Panc1 (cell line): ENCODE measurements around the gene PPP2R3A. TPM values are rescaled to one million over a fixed set of nuclear protein-coding genes. Genes with fewer than 3 reads are reported as not detected.

ENCODE experiments used
- ATAC-seq: fragments of 200-7000 bp; cut with Tn5 transposase; 2 replicates; pipeline ENCODE4 v1.9.1; 2020; ENCODE audit warnings: mild to moderate bottlenecking, moderate library complexity
- BruUV-seq: library from RNA; stranded (reverse); fragments of 400-500 nt; replicated peaks from 2 replicates; lab custom pipeline; 2021; lab: Mats Ljungman, UMichigan
- CTCF ChIA-PET: fragments of 300-600 bp; sonication (Branson Sonifier 250); formaldehyde crosslinking; loops from one replicate; lab custom pipeline; 2022; ENCODE audit warnings: antibody characterized with exemption; lab: Charles Lee
- POLR2A ChIA-PET: fragments of 300-600 bp; sonication (Branson Sonifier 250); formaldehyde crosslinking; loops from one replicate; lab custom pipeline; 2022; ENCODE audit warnings: antibody characterized with exemption; lab: Charles Lee
- DNase-seq: peaks from one replicate; pipeline ENCODE4 v3.0.0-alpha.2; 2010; ENCODE audit warnings: low read depth, low spot score
- H3K27ac ChIP-seq: 2 replicates; pipeline ENCODE4 v1.5.1; 2011; ENCODE audit warnings: mild to moderate bottlenecking, low read length, inconsistent platforms
- H3K27me3 ChIP-seq: fragments of 200-500 bp; sonication (Bioruptor generic); 2 replicates; pipeline ENCODE4 v1.6.0; 2014; ENCODE audit warnings: low read length, inconsistent platforms; ENCODE audit not compliant: control insufficient read depth, insufficient read depth
- H3K36me3 ChIP-seq: fragments of 200-500 bp; sonication (Bioruptor generic); 2 replicates; pipeline ENCODE4 v1.5.1; 2014; ENCODE audit warnings: inconsistent platforms, mild to moderate bottlenecking, low read length, moderate library complexity; ENCODE audit not compliant: control insufficient read depth, insufficient read depth
- H3K4me1 ChIP-seq: 2 replicates; pipeline ENCODE4 v1.5.1; 2011; ENCODE audit warnings: inconsistent platforms, mild to moderate bottlenecking, low read length, moderate library complexity; ENCODE audit not compliant: control insufficient read depth, insufficient read depth
- H3K4me3 ChIP-seq, 2 experiments: 2 replicates each; pipeline ENCODE4 v1.5.1; 2011 to 2012; ENCODE audit warnings: low read depth in 2 of 2, low read length in 2 of 2, mild to moderate bottlenecking in 2 of 2, inconsistent platforms in 1 of 2, moderate library complexity in 1 of 2
- H3K9me3 ChIP-seq: fragments of 200-500 bp; sonication (Bioruptor generic); 2 replicates; pipeline ENCODE4 v1.5.1; 2014; ENCODE audit warnings: low read depth, mild to moderate bottlenecking, inconsistent platforms, low read length, moderate library complexity; ENCODE audit not compliant: control insufficient read depth, insufficient read depth
- POLR2AphosphoS5 ChIP-seq: IDR thresholded peaks from 2 replicates; pipeline ENCODE4 v1.6.1; 2012; ENCODE audit warnings: mild to moderate bottlenecking, low read depth, low read length, moderate library complexity
- SIN3A ChIP-seq: IDR thresholded peaks from 2 replicates; pipeline ENCODE4 v1.6.1; 2012; ENCODE audit warnings: low read depth, mild to moderate bottlenecking, low read length, moderate library complexity, borderline replicate concordance; ENCODE audit not compliant: insufficient read depth
- TCF7L2 ChIP-seq: IDR thresholded peaks from 2 replicates; pipeline ENCODE4 v1.6.1; 2011; ENCODE audit warnings: mild to moderate bottlenecking, low read depth, low read length, inconsistent platforms
- in situ Hi-C: cut with HindIII; loops from 2 replicates; pipeline ENCODE4 v1.10.0; 2016; ENCODE audit warnings: low sequenced_read_pairs, low pct_unique_long_range_greater_than_20kb
- intact Hi-C: fragments of 100-400 bp; cut with micrococcal nuclease; formaldehyde crosslinking; loops from one replicate; pipeline ENCODE4 v1.10.0; 2022; ENCODE audit not compliant: unreplicated experiment
- total RNA-seq: library from RNA; stranded (reverse); gene quantifications from one replicate; pipeline ENCODE4 v1.2.1, GENCODE V29; 2021; ENCODE audit not compliant: unreplicated experiment
- TF ChIP-seq, protein P1 (sequence below): fragments of 450-650 bp; IDR thresholded peaks from 2 replicates; pipeline ENCODE4 v1.5.1; 2017; ENCODE audit warnings: mild to moderate bottlenecking
- TF ChIP-seq, protein P2 (sequence below), 2 experiments: IDR thresholded peaks; 2 replicates each; pipeline ENCODE4 v1.6.1; 2011 to 2012; ENCODE audit warnings: low read depth in 2 of 2, control low read depth in 1 of 2, low read length in 1 of 2, mild to moderate bottlenecking in 1 of 2, moderate library complexity in 1 of 2; ENCODE audit not compliant: insufficient read depth in 1 of 2

The PPP2R3A gene
- total RNA-seq, 1 experiment from 2014 or later, result 8.1 TPM

DNA sequence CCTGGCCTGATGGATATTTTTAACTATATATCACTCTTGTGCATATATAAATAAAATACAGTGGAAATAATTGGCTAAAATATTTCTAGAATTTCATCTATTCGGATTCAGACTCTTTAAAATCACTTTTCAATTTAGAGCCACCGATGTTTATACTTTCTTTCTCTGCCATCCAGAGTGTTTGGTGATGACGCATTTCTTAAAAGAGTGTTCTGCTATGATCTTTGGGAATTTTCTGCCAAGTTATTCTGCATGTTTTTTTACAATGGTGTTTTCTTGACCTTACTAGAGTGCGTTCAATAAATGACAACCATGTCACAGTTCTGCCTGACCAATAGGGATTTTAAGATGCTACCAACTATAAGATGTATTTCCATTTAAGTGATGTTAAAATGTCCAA, 30.2 kb downstream of the PPP2R3A start:
- CTCF ChIA-PET, result no interaction called here
- Histone ChIP-seq H3K27me3 (no peaks in the 10 kb centered on the region), H3K9me3 (no peaks in the 10 kb centered on the region), H3K27ac (no peak overlapping the region), H3K4me3 (no peak overlapping the region), H3K4me1 (peaks cover 14% of the 10 kb centered on the region; the same call in 1 of the 2 replicates), H3K36me3 (no peaks in the 10 kb centered on the region)
- DNase-seq (no peak), ATAC-seq (no peak)
- POLR2A ChIA-PET, result no interaction called here
- TF ChIP-seq POLR2AphosphoS5 (no peak), TCF7L2 (no peak)
- TF ChIP-seq, protein P1, sequence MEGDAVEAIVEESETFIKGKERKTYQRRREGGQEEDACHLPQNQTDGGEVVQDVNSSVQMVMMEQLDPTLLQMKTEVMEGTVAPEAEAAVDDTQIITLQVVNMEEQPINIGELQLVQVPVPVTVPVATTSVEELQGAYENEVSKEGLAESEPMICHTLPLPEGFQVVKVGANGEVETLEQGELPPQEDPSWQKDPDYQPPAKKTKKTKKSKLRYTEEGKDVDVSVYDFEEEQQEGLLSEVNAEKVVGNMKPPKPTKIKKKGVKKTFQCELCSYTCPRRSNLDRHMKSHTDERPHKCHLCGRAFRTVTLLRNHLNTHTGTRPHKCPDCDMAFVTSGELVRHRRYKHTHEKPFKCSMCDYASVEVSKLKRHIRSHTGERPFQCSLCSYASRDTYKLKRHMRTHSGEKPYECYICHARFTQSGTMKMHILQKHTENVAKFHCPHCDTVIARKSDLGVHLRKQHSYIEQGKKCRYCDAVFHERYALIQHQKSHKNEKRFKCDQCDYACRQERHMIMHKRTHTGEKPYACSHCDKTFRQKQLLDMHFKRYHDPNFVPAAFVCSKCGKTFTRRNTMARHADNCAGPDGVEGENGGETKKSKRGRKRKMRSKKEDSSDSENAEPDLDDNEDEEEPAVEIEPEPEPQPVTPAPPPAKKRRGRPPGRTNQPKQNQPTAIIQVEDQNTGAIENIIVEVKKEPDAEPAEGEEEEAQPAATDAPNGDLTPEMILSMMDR, result no peak
- TF ChIP-seq, protein P2, sequence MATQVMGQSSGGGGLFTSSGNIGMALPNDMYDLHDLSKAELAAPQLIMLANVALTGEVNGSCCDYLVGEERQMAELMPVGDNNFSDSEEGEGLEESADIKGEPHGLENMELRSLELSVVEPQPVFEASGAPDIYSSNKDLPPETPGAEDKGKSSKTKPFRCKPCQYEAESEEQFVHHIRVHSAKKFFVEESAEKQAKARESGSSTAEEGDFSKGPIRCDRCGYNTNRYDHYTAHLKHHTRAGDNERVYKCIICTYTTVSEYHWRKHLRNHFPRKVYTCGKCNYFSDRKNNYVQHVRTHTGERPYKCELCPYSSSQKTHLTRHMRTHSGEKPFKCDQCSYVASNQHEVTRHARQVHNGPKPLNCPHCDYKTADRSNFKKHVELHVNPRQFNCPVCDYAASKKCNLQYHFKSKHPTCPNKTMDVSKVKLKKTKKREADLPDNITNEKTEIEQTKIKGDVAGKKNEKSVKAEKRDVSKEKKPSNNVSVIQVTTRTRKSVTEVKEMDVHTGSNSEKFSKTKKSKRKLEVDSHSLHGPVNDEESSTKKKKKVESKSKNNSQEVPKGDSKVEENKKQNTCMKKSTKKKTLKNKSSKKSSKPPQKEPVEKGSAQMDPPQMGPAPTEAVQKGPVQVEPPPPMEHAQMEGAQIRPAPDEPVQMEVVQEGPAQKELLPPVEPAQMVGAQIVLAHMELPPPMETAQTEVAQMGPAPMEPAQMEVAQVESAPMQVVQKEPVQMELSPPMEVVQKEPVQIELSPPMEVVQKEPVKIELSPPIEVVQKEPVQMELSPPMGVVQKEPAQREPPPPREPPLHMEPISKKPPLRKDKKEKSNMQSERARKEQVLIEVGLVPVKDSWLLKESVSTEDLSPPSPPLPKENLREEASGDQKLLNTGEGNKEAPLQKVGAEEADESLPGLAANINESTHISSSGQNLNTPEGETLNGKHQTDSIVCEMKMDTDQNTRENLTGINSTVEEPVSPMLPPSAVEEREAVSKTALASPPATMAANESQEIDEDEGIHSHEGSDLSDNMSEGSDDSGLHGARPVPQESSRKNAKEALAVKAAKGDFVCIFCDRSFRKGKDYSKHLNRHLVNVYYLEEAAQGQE (IDR thresholded peaks at IDR 0.05; ENCODE audit: insufficient read depth in 1 of 2, low read depth in 2 of 2, low read length in 1 of 2), result no peak
- no TSS peak for BruUV-seq
- intact Hi-C loops (no loop called here), in situ Hi-C loops (no loop called here)

DNA sequence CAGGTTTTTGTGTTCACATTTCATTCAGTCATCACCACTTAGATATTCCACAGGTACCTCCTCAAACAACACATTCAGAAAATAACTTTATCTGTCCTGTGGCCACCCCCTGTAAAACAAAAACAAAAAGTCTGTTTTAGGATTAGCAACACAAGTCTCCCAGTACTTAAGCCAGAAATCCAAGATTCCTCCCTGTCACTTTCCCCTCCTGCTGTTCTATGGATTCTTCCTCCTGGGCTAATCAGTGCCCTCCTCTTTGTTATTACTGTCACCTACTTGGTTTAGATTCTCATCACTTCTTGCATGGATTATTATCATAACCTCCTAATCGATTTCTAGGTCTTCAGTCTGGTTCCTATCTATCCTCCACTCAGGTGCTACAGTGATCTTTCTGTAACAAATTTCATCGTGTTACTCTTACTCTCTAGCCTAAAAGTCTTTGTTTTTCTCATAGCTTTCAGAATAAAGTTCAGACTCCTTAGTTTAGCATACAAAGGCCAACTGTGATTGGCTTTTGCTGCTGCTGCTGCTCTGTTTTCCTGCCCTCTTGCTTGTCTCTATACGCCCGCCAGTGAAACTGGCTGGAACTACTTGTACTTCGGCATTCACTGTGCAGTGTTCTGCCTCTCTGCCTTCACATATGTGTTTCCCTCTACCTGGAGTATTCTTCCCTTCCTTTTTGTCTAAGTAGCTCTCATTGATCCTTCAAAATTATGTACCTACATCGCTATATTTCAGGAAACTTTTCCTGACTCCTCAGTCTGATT, 32.2 kb downstream of the PPP2R3A start:
- Histone ChIP-seq H3K27me3 (no peaks in the 10 kb centered on the region), H3K9me3 (no peaks in the 10 kb centered on the region), H3K36me3 (no peaks in the 10 kb centered on the region), H3K27ac (no peak overlapping the region), H3K4me1 (peaks cover 6% of the 10 kb centered on the region; the same call in 1 of the 2 replicates), H3K4me3 (no peak overlapping the region)
- CTCF ChIA-PET, result no interaction called here
- ATAC-seq (no peak), DNase-seq (no peak)
- intact Hi-C loops (no loop called here), in situ Hi-C loops (no loop called here)
- TF ChIP-seq TCF7L2 (no peak), SIN3A (no peak), POLR2AphosphoS5 (no peak)
- TF ChIP-seq, protein P1, result no peak
- TF ChIP-seq, protein P2 (IDR thresholded peaks at IDR 0.05; ENCODE audit: insufficient read depth in 1 of 2, low read depth in 2 of 2, low read length in 1 of 2), result no peak
- no TSS peak for BruUV-seq
- POLR2A ChIA-PET, result no interaction called here
